ENCODE data around the gene SLC28A2.
"Not testable (repeated sequence)": the region's sequence is repeated elsewhere in the genome, so short reads cannot be mapped to it uniquely, and the experiment has no call there.

Gene SLC28A2

DNA sequence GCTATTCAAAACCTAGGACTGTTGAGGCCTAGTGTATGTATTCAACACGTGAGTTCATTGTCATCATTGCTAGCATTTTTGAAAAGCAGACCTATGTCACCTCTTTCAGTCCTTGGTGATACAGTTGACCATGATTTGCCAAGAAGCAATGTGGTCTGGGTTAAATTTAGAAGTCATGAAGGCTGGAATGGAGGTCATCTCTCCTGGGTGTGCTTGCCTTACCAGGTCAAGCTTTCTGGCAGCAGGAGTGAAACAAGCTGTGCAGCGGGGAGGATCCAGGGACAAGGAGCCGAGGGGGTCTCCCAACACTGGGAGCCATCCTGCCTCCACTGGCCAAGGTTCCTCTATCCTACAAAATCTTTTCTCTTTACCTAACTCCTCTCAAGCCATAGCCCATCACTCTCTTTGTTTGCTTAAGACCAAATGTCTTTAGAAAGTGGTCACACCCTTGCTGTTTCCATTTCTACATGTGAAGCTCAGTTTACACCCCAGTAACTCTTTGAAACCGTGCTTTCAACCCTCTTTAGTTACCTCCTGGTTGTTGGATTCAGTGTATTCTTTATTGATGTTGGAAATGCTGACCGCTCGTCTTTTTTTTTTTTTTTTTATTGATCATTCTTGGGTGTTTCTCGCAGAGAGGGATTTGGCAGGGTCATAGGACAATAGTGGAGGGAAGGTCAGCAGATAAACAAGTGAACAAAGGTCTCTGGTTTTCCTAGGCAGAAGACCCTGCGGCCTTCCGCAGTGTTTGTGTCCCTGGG is 40.0 kb downstream of the SLC28A2 start:
- H3K27ac ChIP-seq: no peak overlapping the region
- TF ChIP-seq ZFX (IDR thresholded peaks at IDR 0.05): no peak
- TF ChIP-seq, protein P1, sequence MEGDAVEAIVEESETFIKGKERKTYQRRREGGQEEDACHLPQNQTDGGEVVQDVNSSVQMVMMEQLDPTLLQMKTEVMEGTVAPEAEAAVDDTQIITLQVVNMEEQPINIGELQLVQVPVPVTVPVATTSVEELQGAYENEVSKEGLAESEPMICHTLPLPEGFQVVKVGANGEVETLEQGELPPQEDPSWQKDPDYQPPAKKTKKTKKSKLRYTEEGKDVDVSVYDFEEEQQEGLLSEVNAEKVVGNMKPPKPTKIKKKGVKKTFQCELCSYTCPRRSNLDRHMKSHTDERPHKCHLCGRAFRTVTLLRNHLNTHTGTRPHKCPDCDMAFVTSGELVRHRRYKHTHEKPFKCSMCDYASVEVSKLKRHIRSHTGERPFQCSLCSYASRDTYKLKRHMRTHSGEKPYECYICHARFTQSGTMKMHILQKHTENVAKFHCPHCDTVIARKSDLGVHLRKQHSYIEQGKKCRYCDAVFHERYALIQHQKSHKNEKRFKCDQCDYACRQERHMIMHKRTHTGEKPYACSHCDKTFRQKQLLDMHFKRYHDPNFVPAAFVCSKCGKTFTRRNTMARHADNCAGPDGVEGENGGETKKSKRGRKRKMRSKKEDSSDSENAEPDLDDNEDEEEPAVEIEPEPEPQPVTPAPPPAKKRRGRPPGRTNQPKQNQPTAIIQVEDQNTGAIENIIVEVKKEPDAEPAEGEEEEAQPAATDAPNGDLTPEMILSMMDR (conservative IDR thresholded peaks at IDR 0.05): no peak

DNA sequence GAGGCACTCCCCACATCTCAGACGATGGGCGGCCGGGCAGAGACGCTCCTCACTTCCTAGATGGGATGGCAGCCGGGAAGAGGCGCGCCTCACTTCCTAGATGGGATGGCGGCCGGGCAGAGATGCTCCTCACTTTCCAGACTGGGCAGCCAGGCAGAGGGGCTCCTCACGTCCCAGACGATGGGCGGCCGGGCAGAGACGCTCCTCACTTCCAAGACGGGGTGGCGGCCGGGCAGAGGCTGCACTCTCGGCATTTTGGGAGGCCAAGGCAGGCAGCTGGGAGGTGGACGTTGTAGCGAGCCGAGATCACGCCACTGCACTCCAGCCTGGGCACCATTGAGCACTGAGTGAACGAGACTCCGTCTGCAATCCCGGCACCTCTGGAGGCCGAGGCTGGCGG is 41.3 kb downstream of the SLC28A2 start:
- H3K27ac ChIP-seq: not testable (repeated sequence)

DNA sequence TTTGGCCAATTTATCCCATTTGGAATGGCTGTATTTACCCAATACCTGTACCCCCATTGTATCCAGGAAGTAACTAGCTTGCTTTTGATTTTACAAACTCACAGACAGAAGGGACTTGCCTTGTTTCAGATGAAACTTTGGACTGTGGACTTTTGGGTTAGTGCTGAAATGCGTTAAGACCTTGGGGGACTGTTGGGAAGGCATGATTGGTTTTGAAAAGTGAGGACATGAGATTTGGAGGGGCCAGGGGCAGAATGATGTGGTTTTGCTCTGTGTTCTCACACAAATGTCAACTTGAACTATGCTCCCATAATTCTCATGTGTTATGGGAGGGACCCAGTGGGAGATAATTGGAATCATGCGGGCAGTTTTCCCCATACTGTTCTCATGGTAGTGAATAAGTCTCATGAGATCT is 46.9 kb downstream of the SLC28A2 start:
- not testable (repeated sequence) for H3K27ac ChIP-seq

DNA sequence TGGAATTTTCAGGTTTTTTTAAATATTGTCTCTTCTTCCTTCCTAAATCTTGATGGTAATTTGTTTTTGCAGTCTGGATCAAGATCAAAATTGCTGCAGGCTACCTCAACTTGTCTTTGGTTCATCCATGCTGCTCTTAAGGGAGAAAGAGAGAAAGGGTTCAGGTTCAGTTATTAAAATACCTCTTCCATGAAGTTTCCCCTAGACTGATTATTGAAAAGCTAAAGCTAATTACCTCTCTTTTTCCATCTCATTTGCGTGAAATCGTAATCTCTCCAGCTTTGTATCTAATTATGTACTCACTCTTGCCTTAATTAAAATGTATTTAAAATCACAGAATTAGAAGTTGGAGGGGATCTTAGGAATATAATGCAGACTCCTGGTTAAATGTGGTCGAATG is 52.7 kb downstream of the SLC28A2 start:
- TF ChIP-seq, protein P1 (conservative IDR thresholded peaks at IDR 0.05): no peak
- TF ChIP-seq ZFX (IDR thresholded peaks at IDR 0.05): no peak

DNA sequence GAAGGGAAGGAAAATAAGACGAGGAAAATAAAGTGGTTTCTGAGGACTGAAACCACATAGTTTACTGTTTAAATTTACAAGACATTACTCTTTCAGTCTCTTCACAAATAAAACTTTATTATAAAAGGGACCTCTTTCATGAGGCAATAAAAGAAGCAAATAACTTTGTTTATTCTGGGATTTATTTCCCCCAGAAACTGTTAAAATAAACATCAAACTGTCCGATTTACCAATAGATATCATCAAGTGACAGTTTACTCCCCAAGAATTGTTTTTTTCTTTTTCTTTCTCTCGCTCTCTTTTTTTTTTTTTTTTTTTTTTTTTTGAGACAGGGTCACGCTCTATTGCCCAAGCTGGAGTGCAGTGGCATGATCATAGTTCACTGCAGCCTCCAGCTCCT is 54.1 kb downstream of the SLC28A2 start:
- no peak overlapping the region for H3K27ac ChIP-seq
- TF ChIP-seq, protein P1 (conservative IDR thresholded peaks at IDR 0.05): no peak
- no peak for TF ChIP-seq ZFX (IDR thresholded peaks at IDR 0.05)

More for the DNA sequence above, 52.7 kb downstream of the SLC28A2 start:
- no peak overlapping the region for H3K27ac ChIP-seq

DNA sequence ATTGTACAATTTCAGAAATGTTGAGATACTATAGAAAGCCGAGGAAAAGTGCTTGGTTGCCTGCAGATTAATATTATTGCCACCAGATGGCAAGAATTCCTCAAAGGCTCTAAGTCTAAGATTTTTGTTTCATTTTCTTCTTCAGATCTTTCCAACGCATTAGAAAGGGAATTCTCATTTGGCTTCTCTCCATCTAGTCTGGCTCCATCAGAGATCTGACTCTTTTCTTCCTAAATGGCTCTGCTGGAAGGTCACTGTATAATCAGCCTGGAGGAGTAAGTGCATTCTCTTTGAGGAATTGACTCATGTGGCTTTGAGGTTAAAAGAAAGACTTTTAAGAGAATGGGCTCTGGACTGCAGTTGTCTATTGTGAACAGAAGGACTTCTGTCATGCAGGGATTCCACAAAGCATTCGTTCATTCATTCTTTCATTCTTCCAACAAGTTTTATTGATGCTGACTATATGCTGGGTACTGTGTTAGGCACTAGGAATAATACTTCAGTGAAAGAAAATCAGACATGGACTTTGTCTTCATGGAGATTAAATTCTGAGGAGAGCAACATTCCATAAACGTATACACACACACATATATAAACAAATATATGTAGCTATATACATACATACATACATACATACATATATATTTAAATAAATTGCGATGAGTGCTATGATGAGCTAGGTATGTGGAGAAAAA is 55.3 kb downstream of the SLC28A2 start:
- no peak overlapping the region for H3K27ac ChIP-seq
- TF ChIP-seq, protein P1 (conservative IDR thresholded peaks at IDR 0.05): peak; percentile 86
- no peak for TF ChIP-seq ZFX (IDR thresholded peaks at IDR 0.05)

DNA sequence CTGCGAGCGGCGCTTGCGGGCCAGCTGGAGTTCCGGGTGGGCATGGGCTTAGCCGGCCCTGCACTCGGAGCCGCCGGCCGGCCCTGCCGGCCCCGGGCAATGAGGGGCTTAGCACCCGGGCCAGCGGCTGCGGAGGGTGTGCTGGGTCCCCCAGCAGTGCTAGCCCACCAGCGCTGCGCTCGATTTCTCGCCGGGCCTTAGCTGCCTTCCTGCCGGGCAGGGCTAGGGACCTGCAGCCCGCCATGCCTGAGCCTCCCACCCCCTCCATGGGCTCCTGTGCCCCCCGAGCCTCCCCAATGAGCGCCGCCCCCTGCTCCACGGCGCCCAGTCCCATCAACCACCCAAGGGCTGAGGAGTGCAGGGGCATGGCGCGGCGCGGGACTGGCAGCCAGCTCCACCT is 62.1 kb downstream of the SLC28A2 start:
- H3K27ac ChIP-seq: not testable (repeated sequence)

DNA sequence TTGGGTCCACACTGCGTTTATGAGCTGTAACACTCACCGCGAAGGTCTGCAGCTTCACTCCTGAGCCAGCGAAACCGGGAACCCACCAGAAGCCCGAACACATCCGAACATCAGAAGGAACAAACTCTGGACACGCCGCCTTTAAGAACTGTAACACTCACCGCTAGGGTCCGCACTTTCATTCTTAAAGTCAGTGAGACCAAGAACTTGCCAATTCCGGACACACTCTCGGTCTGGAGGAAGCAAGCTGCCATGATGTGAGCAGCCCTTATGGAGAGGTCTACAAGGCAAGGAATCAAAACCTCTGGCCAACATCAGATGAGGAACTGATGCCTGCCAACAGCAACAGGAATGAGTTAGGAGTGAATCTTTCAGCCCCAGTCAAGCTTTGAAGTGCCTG is 62.9 kb downstream of the SLC28A2 start:
- TF ChIP-seq, protein P1 (conservative IDR thresholded peaks at IDR 0.05): peak; percentile 27
- no peak for TF ChIP-seq ZFX (IDR thresholded peaks at IDR 0.05)
- H3K27ac ChIP-seq: no peak overlapping the region
